ENCODE measurements around the gene PDGFC. TPM values are rescaled to one million over a fixed set of nuclear protein-coding genes. Genes with fewer than 3 reads are reported as not detected.

The PDGFC gene
- total RNA-seq, 6 experiments from 2014 or later, result 6.6 to 19.0 (median 10.3) TPM

- Histone ChIP-seq H3K9me3 (no peaks in the 10 kb centered on the region), H3K36me3 (no peaks in the 10 kb centered on the region), H3K4me1 (peaks cover 0 to 8% (median 2%) of the 10 kb centered on the region in 4 donors), H3K27me3 (no peaks in the 10 kb centered on the region), H3K4me3 (no peak overlapping the region), H3K27ac (no peak overlapping the region)
- intact Hi-C loops (cut with DNase I), result no loop called here
- ATAC-seq (no peak), DNase-seq (no peak)
- TF ChIP-seq CTCF (IDR thresholded peaks at IDR 0.05), result no peak
- TF ChIP-seq POLR2A (IDR thresholded peaks at IDR 0.05), result no peak
- WGBS (ENCODE audit: insufficient coverage, low coverage, low lambda C conversion rate, missing lambda C conversion rate), result 97% methylated on average over 2 of the region's 2 CpGs
Measured at GRCh38 chr4:156824451-156825060, 147.0 kb downstream of the PDGFC start.

- intact Hi-C loops (cut with DNase I), result no loop called here
- H3K27me3 ChIP-seq, result no peaks in the 10 kb centered on the region
- ATAC-seq (no peak), DNase-seq (no peak)
- H3K36me3 ChIP-seq, result no peaks in the 10 kb centered on the region
- WGBS (ENCODE audit: insufficient coverage, low coverage, low lambda C conversion rate, missing lambda C conversion rate), result 74% methylated on average over 3 of the region's 3 CpGs
- H3K4me1 ChIP-seq, result no peaks in the 10 kb centered on the region
- H3K4me3 ChIP-seq, result no peak overlapping the region
- TF ChIP-seq POLR2A (IDR thresholded peaks at IDR 0.05) (no peak), CTCF (IDR thresholded peaks at IDR 0.05) (no peak)
- no peak overlapping the region for H3K27ac ChIP-seq
- H3K9me3 ChIP-seq, result no peaks in the 10 kb centered on the region
Measured at GRCh38 chr4:156820931-156821330, 150.7 kb downstream of the PDGFC start.

- H3K4me1 ChIP-seq, result no peaks in the 10 kb centered on the region
- H3K36me3 ChIP-seq, result no peaks in the 10 kb centered on the region
- H3K4me3 ChIP-seq, result no peak overlapping the region
- WGBS (ENCODE audit: insufficient coverage, low coverage, low lambda C conversion rate, missing lambda C conversion rate), result 45% methylated on average over 2 of the region's 2 CpGs
- TF ChIP-seq POLR2A (IDR thresholded peaks at IDR 0.05), result no peak
- TF ChIP-seq CTCF (IDR thresholded peaks at IDR 0.05), result no peak
- no peak overlapping the region for H3K27ac ChIP-seq
- intact Hi-C loops (cut with DNase I), result no loop called here
- DNase-seq (no peak), ATAC-seq (no peak)
- H3K27me3 ChIP-seq, result no peaks in the 10 kb centered on the region
- no peaks in the 10 kb centered on the region for H3K9me3 ChIP-seq
Measured at GRCh38 chr4:156816360-156816755, 155.2 kb downstream of the PDGFC start.

- H3K4me3 ChIP-seq, result no peak overlapping the region
- WGBS (ENCODE audit: insufficient coverage, low coverage, low lambda C conversion rate, missing lambda C conversion rate), result 82% methylated on average over 4 of the region's 4 CpGs
- ATAC-seq, result no peak
- H3K9me3 ChIP-seq, result no peaks in the 10 kb centered on the region
- no peak for TF ChIP-seq CTCF (IDR thresholded peaks at IDR 0.05)
- TF ChIP-seq POLR2A (IDR thresholded peaks at IDR 0.05), result no peak
- H3K4me1 ChIP-seq, result no peaks in the 10 kb centered on the region
- intact Hi-C loops (cut with DNase I), result no loop called here
- H3K27ac ChIP-seq, result no peak overlapping the region
- no peaks in the 10 kb centered on the region for H3K36me3 ChIP-seq
- H3K27me3 ChIP-seq, result no peaks in the 10 kb centered on the region
- DNase-seq, result no peak
Measured at GRCh38 chr4:156815717-156816359, 155.8 kb downstream of the PDGFC start.
